Measurements from ENCODE around the gene FRMD4A.
"Not testable (repeated sequence)": the region's sequence is repeated elsewhere in the genome, so short reads cannot be mapped to it uniquely, and the experiment has no call there.

Gene FRMD4A

GRCh38 chr10:13729586-13730305 is 601.0 kb downstream of the FRMD4A start:
- DNase-seq: no peak

GRCh38 chr10:13728898-13729535 is 601.7 kb downstream of the FRMD4A start:
- DNase-seq: no peak

- DNase-seq: no peak
Measured at GRCh38 chr10:13725594-13725993, 605.1 kb downstream of the FRMD4A start.

- no peak for DNase-seq
Measured at GRCh38 chr10:13724484-13724883, 606.2 kb downstream of the FRMD4A start.

GRCh38 chr10:13722747-13723653 is 607.7 kb downstream of the FRMD4A start:
- no peak for DNase-seq

- DNase-seq: no peak
Measured at GRCh38 chr10:13721486-13721885, 609.2 kb downstream of the FRMD4A start.

- DNase-seq: no peak
Measured at GRCh38 chr10:13720699-13721098, 610.0 kb downstream of the FRMD4A start.

- no peak for DNase-seq
Measured at GRCh38 chr10:13719425-13719824, 611.3 kb downstream of the FRMD4A start.

GRCh38 chr10:13718820-13719219 is 611.9 kb downstream of the FRMD4A start:
- no peak for DNase-seq

GRCh38 chr10:13717936-13718772 is 612.6 kb downstream of the FRMD4A start:
- no peak for DNase-seq

GRCh38 chr10:13717571-13717935 is 613.2 kb downstream of the FRMD4A start:
- no peak for DNase-seq

- DNase-seq: no peak
Measured at GRCh38 chr10:13716081-13717071, 614.3 kb downstream of the FRMD4A start.

- not testable (repeated sequence) for DNase-seq
Measured at GRCh38 chr10:13715596-13715995, 615.1 kb downstream of the FRMD4A start.

- DNase-seq: no peak
Measured at GRCh38 chr10:13715100-13715499, 615.6 kb downstream of the FRMD4A start.

- no peak for DNase-seq
Measured at GRCh38 chr10:13712837-13713581, 617.7 kb downstream of the FRMD4A start.

GRCh38 chr10:13712476-13712836 is 618.3 kb downstream of the FRMD4A start:
- no peak for DNase-seq

- DNase-seq: no peak
Measured at GRCh38 chr10:13711291-13711690, 619.4 kb downstream of the FRMD4A start.

GRCh38 chr10:13709931-13710650 is 620.6 kb downstream of the FRMD4A start:
- no peak for DNase-seq

GRCh38 chr10:13708256-13708990 is 622.3 kb downstream of the FRMD4A start:
- no peak for DNase-seq

Measured in NCI-H187 treated with DMSO at 0.1 percent for 48 hours (cell line).